WTC11 (cell line): ENCODE data around the gene NDUFAF2. TPM values are rescaled to one million over a fixed set of nuclear protein-coding genes. Genes with fewer than 3 reads are reported as not detected.
A peak's percentile ranks its signal among the peaks of the same experiment; 100 is the strongest.

Experiments
- ATAC-seq: fragments of 200-7000 bp; cut with Tn5 transposase; 2 replicates; pipeline ENCODE4 v1.10.0; 2021; ENCODE audit warnings: mild to moderate bottlenecking, moderate library complexity
- CTCF ChIA-PET: fragments of 300-600 bp; sonication (Branson Sonifier 250); formaldehyde crosslinking; loops from one replicate; lab custom pipeline; 2021; ENCODE audit warnings: antibody characterized with exemption; lab: Charles Lee
- POLR2A ChIA-PET: fragments of 350-600 bp; sonication (Branson Sonifier 250); formaldehyde crosslinking; loops from one replicate; lab custom pipeline; 2021; ENCODE audit warnings: antibody characterized with exemption; lab: Charles Lee
- DNase-seq: peaks from one replicate; pipeline ENCODE4 v3.0.0; 2021; ENCODE audit warnings: low spot score
- H3K27ac Mint-ChIP-seq: 2 replicates; pipeline ENCODE4 v1.8.0; 2021; ENCODE audit warnings: mixed read lengths
- H3K27me3 Mint-ChIP-seq: 2 replicates; pipeline ENCODE4 v1.8.0; 2021; ENCODE audit warnings: low read depth, mild to moderate bottlenecking, moderate library complexity, mixed read lengths
- H3K36me3 Mint-ChIP-seq: 2 replicates; pipeline ENCODE4 v1.8.0; 2021; ENCODE audit warnings: mixed read lengths
- H3K4me1 Mint-ChIP-seq: 2 replicates; pipeline ENCODE4 v1.8.0; 2022; ENCODE audit warnings: mixed read lengths
- H3K4me3 Mint-ChIP-seq: 2 replicates; pipeline ENCODE4 v1.8.0; 2021; ENCODE audit warnings: mild to moderate bottlenecking, moderate library complexity, mixed read lengths
- H3K9me3 Mint-ChIP-seq: 2 replicates; pipeline ENCODE4 v1.8.0; 2021; ENCODE audit warnings: mixed read lengths
- CTCF ChIP-seq: fragments of 200-600 bp; IDR thresholded peaks from 2 replicates; pipeline ENCODE4 v1.8.0; 2022; ENCODE audit warnings: antibody characterized with exemption
- ELF4 ChIP-seq: sonication (generic); formaldehyde crosslinking; IDR thresholded peaks from 2 replicates; pipeline ENCODE4 v1.8.1; 2022; ENCODE audit warnings: low read depth, mild to moderate bottlenecking, moderate library complexity, missing genetic modification reagents
- EMX1 ChIP-seq: fragments of 250-450 bp; sonication (Bioruptor Pico); IDR thresholded peaks from 2 replicates; pipeline ENCODE4 v1.8.0; 2021; ENCODE audit warnings: mild to moderate bottlenecking
- GRHL2 ChIP-seq: fragments of 250-450 bp; sonication (Bioruptor Pico); IDR thresholded peaks from 2 replicates; pipeline ENCODE4 v1.8.0; 2022; ENCODE audit warnings: mild to moderate bottlenecking, moderate library complexity; ENCODE audit not compliant: insufficient replicate concordance, severe bottlenecking
- IRF2 ChIP-seq: sonication (generic); formaldehyde crosslinking; IDR thresholded peaks from 2 replicates; pipeline ENCODE4 v1.8.0; 2022; ENCODE audit warnings: low read depth, missing genetic modification reagents, borderline replicate concordance
- NR1H2 ChIP-seq: sonication (generic); formaldehyde crosslinking; IDR thresholded peaks from 2 replicates; pipeline ENCODE4 v1.9.0; 2021; ENCODE audit warnings: mild to moderate bottlenecking, moderate library complexity, missing genetic modification reagents
- SMAD3 ChIP-seq: sonication (generic); formaldehyde crosslinking; IDR thresholded peaks from 2 replicates; pipeline ENCODE4 v1.8.0; 2022; ENCODE audit warnings: missing genetic modification reagents, mild to moderate bottlenecking, borderline replicate concordance
- SMAD4 ChIP-seq: sonication (generic); formaldehyde crosslinking; IDR thresholded peaks from 2 replicates; pipeline ENCODE4 v1.8.0; 2022; ENCODE audit warnings: mild to moderate bottlenecking, missing genetic modification reagents
- USF2 ChIP-seq: sonication (generic); formaldehyde crosslinking; IDR thresholded peaks from 2 replicates; pipeline ENCODE4 v1.8.1; 2023; ENCODE audit warnings: mild to moderate bottlenecking, missing genetic modification reagents, moderate library complexity
- ZNF317 ChIP-seq: sonication (generic); formaldehyde crosslinking; IDR thresholded peaks from 2 replicates; pipeline ENCODE4 v1.8.1; 2023; ENCODE audit warnings: low read depth, mild to moderate bottlenecking, moderate library complexity, missing genetic modification reagents, borderline replicate concordance
- total RNA-seq: library from RNA; stranded (reverse); gene quantifications from 3 replicates; pipeline ENCODE4 v1.2.3, GENCODE V29; 2021
- TF ChIP-seq, protein P1 (sequence below): sonication (generic); formaldehyde crosslinking; IDR thresholded peaks from 2 replicates; pipeline ENCODE4 v1.8.0; 2022; ENCODE audit warnings: mild to moderate bottlenecking, missing genetic modification reagents
- TF ChIP-seq, protein P2 (sequence below): sonication (generic); formaldehyde crosslinking; IDR thresholded peaks from 2 replicates; pipeline ENCODE4 v1.8.1; 2023; ENCODE audit warnings: mild to moderate bottlenecking, missing genetic modification reagents

NDUFAF2 gene
- total RNA-seq, 1 experiment from 2014 or later = 42.0 TPM

GRCh38 chr5:61004448-61004847 lies 59.4 kb downstream of the NDUFAF2 start:
- ChIA-PET POLR2A (no interaction called here), CTCF (no interaction called here)
- Mint-ChIP-seq H3K4me1 (peaks cover 17% of the 10 kb centered on the region), H3K36me3 (peaks cover 2% of the 10 kb centered on the region; the same call in 1 of the 2 replicates), H3K9me3 (peaks cover 9% of the 10 kb centered on the region; the same call in 1 of the 2 replicates), H3K4me3 (no peak overlapping the region), H3K27me3 (no peaks in the 10 kb centered on the region), H3K27ac (no peak overlapping the region)
- TF ChIP-seq SMAD3 (CRISPR knock-in tag) = no peak
- no peak for ATAC-seq
- no peak for DNase-seq

DNA sequence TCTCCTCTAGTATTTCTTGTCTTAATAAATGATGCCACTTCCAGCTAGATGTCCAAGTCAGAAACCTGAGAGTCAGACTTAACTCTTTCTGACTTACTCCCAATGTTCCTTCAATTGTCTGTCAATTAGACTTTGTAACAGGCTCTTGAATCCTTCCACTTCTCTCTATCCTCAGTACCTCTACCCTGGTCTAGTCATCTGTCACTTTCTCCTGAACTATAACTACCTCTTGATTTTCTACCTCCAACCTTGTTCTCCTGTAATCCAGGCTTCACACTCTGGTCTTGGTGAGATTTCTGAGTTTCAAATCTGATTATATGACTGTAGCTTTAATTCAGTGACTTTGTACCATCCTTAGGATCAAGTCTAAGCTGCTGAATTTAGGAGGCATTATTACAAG lies 64.9 kb downstream of the NDUFAF2 start:
- CTCF ChIA-PET = interaction anchor here (0.8 to 2.6 kb wide), 8 partner anchors 9 to 628 kb away, joined by 3 to 10 read pairs (median 4); no protein-coding TSS in a partner anchor
- no peak overlapping the region for H3K4me3 Mint-ChIP-seq
- H3K27me3 Mint-ChIP-seq = no peaks in the 10 kb centered on the region
- H3K27ac Mint-ChIP-seq = no peak overlapping the region
- DNase-seq = no peak
- TF ChIP-seq, protein P1, sequence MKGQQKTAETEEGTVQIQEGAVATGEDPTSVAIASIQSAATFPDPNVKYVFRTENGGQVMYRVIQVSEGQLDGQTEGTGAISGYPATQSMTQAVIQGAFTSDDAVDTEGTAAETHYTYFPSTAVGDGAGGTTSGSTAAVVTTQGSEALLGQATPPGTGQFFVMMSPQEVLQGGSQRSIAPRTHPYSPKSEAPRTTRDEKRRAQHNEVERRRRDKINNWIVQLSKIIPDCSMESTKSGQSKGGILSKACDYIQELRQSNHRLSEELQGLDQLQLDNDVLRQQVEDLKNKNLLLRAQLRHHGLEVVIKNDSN (CRISPR knock-in tag) = no peak
- peak; percentile 80 for TF ChIP-seq ZNF317
- TF ChIP-seq, all 79 proteins: peak for 1
- Mint-ChIP-seq H3K36me3 (peaks cover 2% of the 10 kb centered on the region; the same call in 1 of the 2 replicates), H3K9me3 (peaks cover 8% of the 10 kb centered on the region; the same call in 1 of the 2 replicates), H3K4me1 (no peaks in the 10 kb centered on the region)
- POLR2A ChIA-PET = no interaction called here
- ATAC-seq = no peak

DNA sequence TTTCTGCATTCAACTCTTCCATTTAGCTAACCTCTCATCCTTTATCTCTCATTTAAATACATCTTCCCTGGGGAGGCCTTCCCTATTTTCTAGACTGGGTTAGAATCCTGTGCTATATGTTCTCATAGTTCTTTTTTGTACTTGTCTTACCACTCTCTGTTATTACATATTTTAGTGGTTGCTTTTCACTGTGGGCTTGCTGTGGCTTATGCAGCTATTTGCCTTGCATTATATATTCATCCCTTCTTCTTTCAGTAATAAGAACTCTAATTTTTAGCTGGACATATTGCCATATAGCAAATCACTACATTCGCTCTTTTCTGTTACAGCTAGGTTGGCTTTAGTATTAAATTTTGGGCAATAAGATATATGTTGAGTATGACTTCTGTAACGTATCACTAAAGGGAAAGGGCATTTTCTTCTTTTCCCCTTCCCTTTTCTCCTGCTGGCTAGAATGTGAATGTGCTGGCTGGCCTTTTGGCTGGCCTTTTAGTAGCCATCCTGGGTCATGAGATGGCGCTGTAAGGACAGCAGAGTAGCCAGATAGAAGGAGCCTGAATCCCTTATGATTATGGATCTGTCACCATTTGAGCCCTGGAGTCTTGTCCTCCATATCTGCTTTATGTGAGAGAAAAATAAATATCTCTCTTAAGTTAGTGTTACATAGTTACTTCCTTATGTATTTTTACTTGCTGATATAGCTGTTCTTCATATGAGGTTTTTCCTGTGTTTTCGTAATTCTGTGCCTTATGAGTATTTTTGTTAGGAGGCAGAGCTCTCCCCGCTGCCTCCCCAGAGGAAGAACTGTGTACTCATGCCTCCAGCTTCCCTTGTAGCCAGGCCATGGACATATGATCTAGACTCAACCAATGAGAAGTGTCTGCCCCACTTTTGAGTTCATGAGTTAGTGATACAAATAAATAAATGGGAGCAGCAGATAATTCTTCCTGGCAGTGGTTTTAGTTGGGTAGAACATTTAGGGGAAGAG lies 65.8 kb downstream of the NDUFAF2 start:
- Mint-ChIP-seq H3K27me3 (no peaks in the 10 kb centered on the region), H3K4me1 (no peaks in the 10 kb centered on the region), H3K9me3 (no peaks in the 10 kb centered on the region), H3K36me3 (peaks cover 2% of the 10 kb centered on the region; the same call in 1 of the 2 replicates), H3K4me3 (no peak overlapping the region), H3K27ac (no peak overlapping the region)
- DNase-seq (peak; percentile 44), ATAC-seq (peak; percentile 98)
- no peak for TF ChIP-seq GRHL2 (CRISPR knock-in tag)
- no peak for TF ChIP-seq IRF2 (CRISPR knock-in tag)
- peak; percentile 14; the same call in 1 of the 2 replicates for TF ChIP-seq CTCF
- TF ChIP-seq ELF4 (CRISPR knock-in tag) = no peak
- POLR2A ChIA-PET = no interaction called here
- CTCF ChIA-PET = interaction anchor here (0.6 to 2.6 kb wide), 10 partner anchors 9 to 627 kb away, joined by 3 to 10 read pairs (median 4); no protein-coding TSS in a partner anchor

DNA sequence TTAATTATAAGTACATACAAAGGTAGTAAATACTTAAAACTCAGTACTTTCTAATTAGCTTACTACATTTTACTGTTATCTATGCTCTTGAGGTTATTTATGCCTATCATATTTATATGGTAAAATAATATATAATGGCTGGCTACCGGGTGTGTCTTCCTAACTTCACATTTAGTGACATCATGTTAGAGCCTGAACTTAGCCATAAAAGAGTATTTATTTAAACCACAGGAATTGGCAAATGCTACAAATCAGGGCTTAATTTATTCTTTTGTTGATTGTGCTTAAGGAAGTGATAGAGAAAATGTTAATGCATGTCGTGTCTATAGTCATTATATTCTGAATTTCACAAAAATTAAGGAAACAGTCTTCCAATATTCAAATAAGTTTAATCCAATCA lies 73.1 kb downstream of the NDUFAF2 start:
- TF ChIP-seq SMAD4 (CRISPR knock-in tag) (no peak), NR1H2 (CRISPR knock-in tag) (no peak), USF2 (CRISPR knock-in tag) (no peak), EMX1 (no peak)
- TF ChIP-seq, protein P2, sequence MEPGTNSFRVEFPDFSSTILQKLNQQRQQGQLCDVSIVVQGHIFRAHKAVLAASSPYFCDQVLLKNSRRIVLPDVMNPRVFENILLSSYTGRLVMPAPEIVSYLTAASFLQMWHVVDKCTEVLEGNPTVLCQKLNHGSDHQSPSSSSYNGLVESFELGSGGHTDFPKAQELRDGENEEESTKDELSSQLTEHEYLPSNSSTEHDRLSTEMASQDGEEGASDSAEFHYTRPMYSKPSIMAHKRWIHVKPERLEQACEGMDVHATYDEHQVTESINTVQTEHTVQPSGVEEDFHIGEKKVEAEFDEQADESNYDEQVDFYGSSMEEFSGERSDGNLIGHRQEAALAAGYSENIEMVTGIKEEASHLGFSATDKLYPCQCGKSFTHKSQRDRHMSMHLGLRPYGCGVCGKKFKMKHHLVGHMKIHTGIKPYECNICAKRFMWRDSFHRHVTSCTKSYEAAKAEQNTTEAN (CRISPR knock-in tag) = no peak
- TF ChIP-seq, all 79 proteins: peak for 0
- Mint-ChIP-seq H3K4me3 (no peak overlapping the region), H3K27me3 (no peaks in the 10 kb centered on the region), H3K4me1 (no peaks in the 10 kb centered on the region), H3K9me3 (no peaks in the 10 kb centered on the region), H3K27ac (no peak overlapping the region), H3K36me3 (no peaks in the 10 kb centered on the region)
- ChIA-PET CTCF (no interaction called here), POLR2A (no interaction called here)
- ATAC-seq (no peak), DNase-seq (no peak)
